CD8-positive, alpha-beta memory T cell (primary cell): ENCODE data around the gene SLAMF1. TPM values are rescaled to one million over a fixed set of nuclear protein-coding genes. Genes with fewer than 3 reads are reported as not detected.

ENCODE experiments used
- CTCF ChIA-PET: fragments of 350-600 bp; sonication (Branson Sonifier 250); formaldehyde crosslinking; loops from one replicate; lab custom pipeline; 2021; ENCODE audit warnings: antibody characterized with exemption; lab: Charles Lee
- POLR2A ChIA-PET: fragments of 350-600 bp; sonication (Branson Sonifier 250); formaldehyde crosslinking; loops from one replicate; lab custom pipeline; 2021; ENCODE audit warnings: antibody characterized with exemption; lab: Charles Lee
- DNase-seq, 5 donors: peaks; one replicate each; pipeline versions ENCODE4 v3.0.0 to v3.0.0-alpha.2; 2020 to 2022; ENCODE audit warnings: mixed read lengths in 1 of 5
- H3K27ac ChIP-seq: one replicate; pipeline ENCODE4 v1.7.0; 2013; ENCODE audit warnings: low read depth, mild to moderate bottlenecking, low read length, moderate library complexity
- H3K27me3 ChIP-seq: 2 replicates; pipeline ENCODE4 v1.7.0; 2013; ENCODE audit warnings: low read length, mild to moderate bottlenecking; ENCODE audit not compliant: insufficient read depth, poor library complexity, severe bottlenecking
- H3K36me3 ChIP-seq: 2 replicates; pipeline ENCODE4 v1.7.0; 2013; ENCODE audit warnings: mild to moderate bottlenecking, low read length, moderate library complexity; ENCODE audit not compliant: insufficient read depth
- H3K4me1 ChIP-seq: 2 replicates; pipeline ENCODE4 v1.7.0; 2013; ENCODE audit warnings: mild to moderate bottlenecking, low read length, moderate library complexity; ENCODE audit not compliant: insufficient read depth
- H3K4me3 ChIP-seq: 2 replicates; pipeline ENCODE4 v1.7.0; 2013; ENCODE audit warnings: mild to moderate bottlenecking, low read length
- H3K9me3 ChIP-seq: 2 replicates; pipeline ENCODE4 v1.7.0; 2013; ENCODE audit warnings: mild to moderate bottlenecking, low read length
- H3K27ac Mint-ChIP-seq, 8 donors: one replicate each; pipeline ENCODE4 v1.8.0; 2020 to 2021; ENCODE audit warnings: mixed read lengths in 8 of 8, mild to moderate bottlenecking in 6 of 8, inconsistent platforms in 3 of 8, moderate library complexity in 3 of 8
- H3K27me3 Mint-ChIP-seq, 2 donors: one replicate each; pipeline ENCODE4 v1.8.0; 2020 to 2021; ENCODE audit warnings: mixed read lengths in 2 of 2, mild to moderate bottlenecking in 1 of 2, moderate library complexity in 1 of 2
- H3K36me3 Mint-ChIP-seq, 3 donors: one replicate each; pipeline ENCODE4 v1.8.0; 2020 to 2021; ENCODE audit warnings: mixed read lengths in 3 of 3, inconsistent platforms in 1 of 3, mild to moderate bottlenecking in 1 of 3
- H3K4me1 Mint-ChIP-seq, 3 donors: one replicate each; pipeline ENCODE4 v1.8.0; 2020 to 2021; ENCODE audit warnings: mixed read lengths in 3 of 3, inconsistent platforms in 1 of 3, mild to moderate bottlenecking in 1 of 3
- H3K4me3 Mint-ChIP-seq, 7 donors: one replicate each; pipeline ENCODE4 v1.8.0; 2020 to 2021; ENCODE audit warnings: mixed read lengths in 7 of 7, mild to moderate bottlenecking in 6 of 7, moderate library complexity in 4 of 7, inconsistent platforms in 2 of 7
- H3K9me3 Mint-ChIP-seq, 5 donors: one replicate each; pipeline ENCODE4 v1.8.0; 2020 to 2022; ENCODE audit warnings: mixed read lengths in 5 of 5, mild to moderate bottlenecking in 3 of 5, moderate library complexity in 2 of 5, inconsistent platforms in 1 of 5
- polyA plus RNA-seq: library from polyadenylated mRNA; unstranded; fragments of 300-500 nt; fragmentation: Illumina TruSeq; gene quantifications from one replicate; pipeline ENCODE4 v1.2.3, GENCODE V29; 2021
- total RNA-seq, 2 experiments: library from RNA; stranded (reverse); gene quantifications; one replicate each; pipeline ENCODE4 v1.2.3, GENCODE V29; 2021

Gene SLAMF1
- total and polyA plus RNA-seq, 3 experiments from 2014 or later: 48.5 to 75.0 (median 74.0) TPM

GRCh38 chr1:160664573-160665051 lies 17.8 kb upstream of the SLAMF1 start:
- H3K4me3 Mint-ChIP-seq: peak overlapping the region; percentile 35 to 79 (median 69)

GRCh38 chr1:160662910-160663309 lies 16.1 kb upstream of the SLAMF1 start:
- POLR2A ChIA-PET: interaction anchor here (0.7 to 0.8 kb wide), 2 partner anchors 33 to 374 kb away, joined by 4 read pairs; no protein-coding TSS in a partner anchor

More at GRCh38 chr1:160664573-160665051, 17.8 kb upstream of the SLAMF1 start:
- H3K27me3 ChIP-seq: no peaks in the 10 kb centered on the region
- Mint-ChIP-seq H3K4me1 (peaks cover 64 to 78% (median 68%) of the 10 kb centered on the region in 3 donors), H3K9me3 (no peaks in the 10 kb centered on the region), H3K27ac (peak overlapping the region; percentile 68 to 97 (median 90)), H3K36me3 (peaks cover 0 to 12% (median 2%) of the 10 kb centered on the region in 3 donors), H3K27me3 (no peaks in the 10 kb centered on the region)
- peak overlapping the region; percentile 6 for H3K4me3 ChIP-seq
- H3K9me3 ChIP-seq: no peaks in the 10 kb centered on the region
- peak in 3 of 5 donors; percentile 24 to 64 (median 59) for DNase-seq
- peak overlapping the region; percentile 58 for H3K27ac ChIP-seq
- ChIA-PET POLR2A (interaction anchor here (0.9 to 1.1 kb wide), 4 partner anchors 19 to 47 kb away, joined by 3 to 5 read pairs (median 4); partner anchors contain the start of gene CD48), CTCF (interaction anchor here (0.7 to 3.5 kb wide), 8 partner anchors 8 to 104 kb away, joined by 3 to 21 read pairs (median 3); partner anchors contain the start of gene SLAMF1)
- peaks cover 55% of the 10 kb centered on the region for H3K4me1 ChIP-seq
- no peaks in the 10 kb centered on the region for H3K36me3 ChIP-seq

GRCh38 chr1:160659566-160659965 lies 12.7 kb upstream of the SLAMF1 start:
- no peak for DNase-seq
- Mint-ChIP-seq H3K36me3 (peaks cover 0 to 7% (median 2%) of the 10 kb centered on the region in 3 donors), H3K4me3 (no peak overlapping the region), H3K4me1 (peaks cover 37 to 56% (median 54%) of the 10 kb centered on the region in 3 donors), H3K27ac (no peak overlapping the region), H3K27me3 (no peaks in the 10 kb centered on the region), H3K9me3 (no peaks in the 10 kb centered on the region)
- Histone ChIP-seq H3K27me3 (no peaks in the 10 kb centered on the region), H3K9me3 (no peaks in the 10 kb centered on the region), H3K36me3 (no peaks in the 10 kb centered on the region), H3K4me1 (peaks cover 49% of the 10 kb centered on the region), H3K27ac (no peak overlapping the region), H3K4me3 (no peak overlapping the region)
- ChIA-PET POLR2A (no interaction called here), CTCF (no interaction called here)

More at GRCh38 chr1:160662910-160663309, 16.1 kb upstream of the SLAMF1 start:
- H3K4me1 ChIP-seq: peaks cover 66% of the 10 kb centered on the region
- H3K4me3 ChIP-seq: peak overlapping the region; percentile 2
- no peaks in the 10 kb centered on the region for H3K36me3 ChIP-seq
- CTCF ChIA-PET: interaction anchor here (1.0 to 1.8 kb wide), 6 partner anchors 11 to 46 kb away, joined by 3 to 8 read pairs (median 4); partner anchors contain the start of gene SLAMF1
- H3K27ac ChIP-seq: no peak overlapping the region
- Mint-ChIP-seq H3K4me1 (peaks cover 63 to 76% (median 73%) of the 10 kb centered on the region in 3 donors), H3K27ac (peak overlapping the region in 7 of 8 donors; percentile 9 to 88 (median 25)), H3K27me3 (no peaks in the 10 kb centered on the region), H3K36me3 (peaks cover 0 to 7% (median 2%) of the 10 kb centered on the region in 3 donors), H3K9me3 (no peaks in the 10 kb centered on the region), H3K4me3 (peak overlapping the region in 6 of 7 donors; percentile 4 to 71 (median 54))
- no peak for DNase-seq
- no peaks in the 10 kb centered on the region for H3K9me3 ChIP-seq
- H3K27me3 ChIP-seq: no peaks in the 10 kb centered on the region

- no peaks in the 10 kb centered on the region for H3K36me3 ChIP-seq
- Mint-ChIP-seq H3K27ac (peak overlapping the region in 1 of 8 donors; percentile 59), H3K4me1 (peaks cover 33 to 51% (median 49%) of the 10 kb centered on the region in 3 donors), H3K9me3 (no peaks in the 10 kb centered on the region), H3K27me3 (no peaks in the 10 kb centered on the region), H3K36me3 (peaks cover 0 to 7% (median 2%) of the 10 kb centered on the region in 3 donors), H3K4me3 (no peak overlapping the region)
- ChIA-PET POLR2A (no interaction called here), CTCF (interaction anchor here (1.5 kb wide), 1 partner anchor 40 kb away, joined by 4 read pairs; no protein-coding TSS in a partner anchor)
- H3K4me1 ChIP-seq: peaks cover 42% of the 10 kb centered on the region
- H3K27me3 ChIP-seq: no peaks in the 10 kb centered on the region
- DNase-seq: no peak
- H3K9me3 ChIP-seq: no peaks in the 10 kb centered on the region
- no peak overlapping the region for H3K4me3 ChIP-seq
- no peak overlapping the region for H3K27ac ChIP-seq
Observed at GRCh38 chr1:160658814-160659193, 12.0 kb upstream of the SLAMF1 start.

GRCh38 chr1:160658162-160658813 lies 11.4 kb upstream of the SLAMF1 start:
- Mint-ChIP-seq H3K27me3 (no peaks in the 10 kb centered on the region), H3K4me3 (no peak overlapping the region), H3K27ac (no peak overlapping the region), H3K36me3 (peaks cover 0 to 7% (median 2%) of the 10 kb centered on the region in 3 donors), H3K9me3 (no peaks in the 10 kb centered on the region), H3K4me1 (peaks cover 29 to 50% (median 44%) of the 10 kb centered on the region in 3 donors)
- no peaks in the 10 kb centered on the region for H3K36me3 ChIP-seq
- ChIA-PET POLR2A (no interaction called here), CTCF (interaction anchor here (1.5 kb wide), 1 partner anchor 39 kb away, joined by 4 read pairs; no protein-coding TSS in a partner anchor)
- DNase-seq: no peak
- no peaks in the 10 kb centered on the region for H3K27me3 ChIP-seq
- H3K4me1 ChIP-seq: peaks cover 42% of the 10 kb centered on the region
- H3K27ac ChIP-seq: no peak overlapping the region
- no peaks in the 10 kb centered on the region for H3K9me3 ChIP-seq
- H3K4me3 ChIP-seq: no peak overlapping the region

- Histone ChIP-seq H3K4me3 (no peak overlapping the region), H3K27me3 (no peaks in the 10 kb centered on the region), H3K27ac (no peak overlapping the region), H3K9me3 (no peaks in the 10 kb centered on the region), H3K4me1 (peaks cover 41% of the 10 kb centered on the region), H3K36me3 (no peaks in the 10 kb centered on the region)
- Mint-ChIP-seq H3K9me3 (no peaks in the 10 kb centered on the region), H3K4me1 (peaks cover 26 to 49% (median 34%) of the 10 kb centered on the region in 3 donors), H3K27ac (peak overlapping the region in 2 of 8 donors; percentile 16 to 59), H3K36me3 (peaks cover 0 to 7% (median 2%) of the 10 kb centered on the region in 3 donors), H3K27me3 (no peaks in the 10 kb centered on the region), H3K4me3 (no peak overlapping the region)
- POLR2A ChIA-PET: no interaction called here
- CTCF ChIA-PET: interaction anchor here (1.5 kb wide), 1 partner anchor 38 kb away, joined by 4 read pairs; no protein-coding TSS in a partner anchor
- no peak for DNase-seq
Observed at GRCh38 chr1:160657250-160657781, 10.5 kb upstream of the SLAMF1 start.

- peaks cover 22 to 49% (median 34%) of the 10 kb centered on the region in 3 donors for H3K4me1 Mint-ChIP-seq
- no peaks in the 10 kb centered on the region for H3K36me3 ChIP-seq
- no peak overlapping the region for H3K4me3 Mint-ChIP-seq
- POLR2A ChIA-PET: no interaction called here
- no peaks in the 10 kb centered on the region for H3K9me3 ChIP-seq
- CTCF ChIA-PET: interaction anchor here (1.1 kb wide), 1 partner anchor 38 kb away, joined by 3 read pairs; no protein-coding TSS in a partner anchor
- peaks cover 43% of the 10 kb centered on the region for H3K4me1 ChIP-seq
- no peaks in the 10 kb centered on the region for H3K27me3 ChIP-seq
- peak overlapping the region in 2 of 8 donors; percentile 6 to 25 for H3K27ac Mint-ChIP-seq
- H3K4me3 ChIP-seq: no peak overlapping the region
- no peaks in the 10 kb centered on the region for H3K27me3 Mint-ChIP-seq
- no peaks in the 10 kb centered on the region for H3K9me3 Mint-ChIP-seq
- peaks cover 0 to 7% (median 2%) of the 10 kb centered on the region in 3 donors for H3K36me3 Mint-ChIP-seq
- no peak overlapping the region for H3K27ac ChIP-seq
- DNase-seq: no peak
Observed at GRCh38 chr1:160656737-160657136, 9.9 kb upstream of the SLAMF1 start.
